ENCODE data around the gene TPTE2. TPM values are rescaled to one million over a fixed set of nuclear protein-coding genes. Genes with fewer than 3 reads are reported as not detected.

TPTE2 gene
- polyA plus RNA-seq, 1 donor from 2014 or later: 0.83 TPM

- no peaks in the 10 kb centered on the region for H3F3A ChIP-seq (ENCODE audit: insufficient read depth, low read length, poor library complexity, severe bottlenecking)
- H3K4me2 ChIP-seq (ENCODE audit: low read length): no peak overlapping the region
- no peak overlapping the region for H3K9ac ChIP-seq (ENCODE audit: low read length)
- no peaks in the 10 kb centered on the region for H3K79me2 ChIP-seq (replicated peaks; ENCODE audit: insufficient read depth, low read length)
- no peak overlapping the region for H3K27ac ChIP-seq (ENCODE audit: low read length)
- no peak overlapping the region for H2AFZ ChIP-seq (ENCODE audit: low read depth, low read length)
- H3K27me3 ChIP-seq (ENCODE audit: insufficient read depth, low read depth, low read length): peaks cover 15% of the 10 kb centered on the region
- no peaks in the 10 kb centered on the region for H3K36me3 ChIP-seq (ENCODE audit: insufficient read depth, low read length)
- no peaks in the 10 kb centered on the region for H4K20me1 ChIP-seq (ENCODE audit: insufficient read depth)
- no peak overlapping the region for H3K4me3 ChIP-seq (ENCODE audit: low read length)
- no peaks in the 10 kb centered on the region for H3K9me2 ChIP-seq (ENCODE audit: insufficient read depth, low read length)
- H3K9me3 ChIP-seq (ENCODE audit: low read length): no peaks in the 10 kb centered on the region
- TF ChIP-seq EP300 (conservative IDR thresholded peaks at IDR 0.05; ENCODE audit: poor library complexity, severe bottlenecking) (no peak), TAF1 (IDR thresholded peaks at IDR 0.05; ENCODE audit: low read depth) (no peak)
Measured at GRCh38 chr13:19605161-19605955, 44.0 kb upstream of the TPTE2 start.

GRCh38 chr13:19604306-19604705 is 43.0 kb upstream of the TPTE2 start:
- H3K4me3 ChIP-seq (ENCODE audit: low read length): no peak overlapping the region
- TF ChIP-seq EP300 (conservative IDR thresholded peaks at IDR 0.05; ENCODE audit: poor library complexity, severe bottlenecking): no peak
- TF ChIP-seq MXI1 (conservative IDR thresholded peaks at IDR 0.05; ENCODE audit: poor library complexity, severe bottlenecking): no peak
- no peak for TF ChIP-seq RAD21 (conservative IDR thresholded peaks at IDR 0.05)
- TF ChIP-seq, protein P1, sequence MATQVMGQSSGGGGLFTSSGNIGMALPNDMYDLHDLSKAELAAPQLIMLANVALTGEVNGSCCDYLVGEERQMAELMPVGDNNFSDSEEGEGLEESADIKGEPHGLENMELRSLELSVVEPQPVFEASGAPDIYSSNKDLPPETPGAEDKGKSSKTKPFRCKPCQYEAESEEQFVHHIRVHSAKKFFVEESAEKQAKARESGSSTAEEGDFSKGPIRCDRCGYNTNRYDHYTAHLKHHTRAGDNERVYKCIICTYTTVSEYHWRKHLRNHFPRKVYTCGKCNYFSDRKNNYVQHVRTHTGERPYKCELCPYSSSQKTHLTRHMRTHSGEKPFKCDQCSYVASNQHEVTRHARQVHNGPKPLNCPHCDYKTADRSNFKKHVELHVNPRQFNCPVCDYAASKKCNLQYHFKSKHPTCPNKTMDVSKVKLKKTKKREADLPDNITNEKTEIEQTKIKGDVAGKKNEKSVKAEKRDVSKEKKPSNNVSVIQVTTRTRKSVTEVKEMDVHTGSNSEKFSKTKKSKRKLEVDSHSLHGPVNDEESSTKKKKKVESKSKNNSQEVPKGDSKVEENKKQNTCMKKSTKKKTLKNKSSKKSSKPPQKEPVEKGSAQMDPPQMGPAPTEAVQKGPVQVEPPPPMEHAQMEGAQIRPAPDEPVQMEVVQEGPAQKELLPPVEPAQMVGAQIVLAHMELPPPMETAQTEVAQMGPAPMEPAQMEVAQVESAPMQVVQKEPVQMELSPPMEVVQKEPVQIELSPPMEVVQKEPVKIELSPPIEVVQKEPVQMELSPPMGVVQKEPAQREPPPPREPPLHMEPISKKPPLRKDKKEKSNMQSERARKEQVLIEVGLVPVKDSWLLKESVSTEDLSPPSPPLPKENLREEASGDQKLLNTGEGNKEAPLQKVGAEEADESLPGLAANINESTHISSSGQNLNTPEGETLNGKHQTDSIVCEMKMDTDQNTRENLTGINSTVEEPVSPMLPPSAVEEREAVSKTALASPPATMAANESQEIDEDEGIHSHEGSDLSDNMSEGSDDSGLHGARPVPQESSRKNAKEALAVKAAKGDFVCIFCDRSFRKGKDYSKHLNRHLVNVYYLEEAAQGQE (IDR thresholded peaks at IDR 0.05; ENCODE audit: borderline replicate concordance): no peak
- no peak for TF ChIP-seq POLR2AphosphoS5 (IDR thresholded peaks at IDR 0.05)
- H3K9ac ChIP-seq (ENCODE audit: low read length): no peak overlapping the region
- H3K79me2 ChIP-seq (replicated peaks; ENCODE audit: insufficient read depth, low read length): no peaks in the 10 kb centered on the region
- no peaks in the 10 kb centered on the region for H3K9me3 ChIP-seq (ENCODE audit: low read length)
- no peaks in the 10 kb centered on the region for H3K9me2 ChIP-seq (ENCODE audit: insufficient read depth, low read length)
- no peak overlapping the region for H3K27ac ChIP-seq (ENCODE audit: low read length)
- H2AFZ ChIP-seq (ENCODE audit: low read depth, low read length): no peak overlapping the region
- peaks cover 15% of the 10 kb centered on the region for H3K27me3 ChIP-seq (ENCODE audit: insufficient read depth, low read depth, low read length)
- no peak overlapping the region for H3K4me2 ChIP-seq (ENCODE audit: low read length)
- H3K36me3 ChIP-seq (ENCODE audit: insufficient read depth, low read length): no peaks in the 10 kb centered on the region
- H4K20me1 ChIP-seq (ENCODE audit: insufficient read depth): no peaks in the 10 kb centered on the region
- no peaks in the 10 kb centered on the region for H3F3A ChIP-seq (ENCODE audit: insufficient read depth, low read length, poor library complexity, severe bottlenecking)

DNA sequence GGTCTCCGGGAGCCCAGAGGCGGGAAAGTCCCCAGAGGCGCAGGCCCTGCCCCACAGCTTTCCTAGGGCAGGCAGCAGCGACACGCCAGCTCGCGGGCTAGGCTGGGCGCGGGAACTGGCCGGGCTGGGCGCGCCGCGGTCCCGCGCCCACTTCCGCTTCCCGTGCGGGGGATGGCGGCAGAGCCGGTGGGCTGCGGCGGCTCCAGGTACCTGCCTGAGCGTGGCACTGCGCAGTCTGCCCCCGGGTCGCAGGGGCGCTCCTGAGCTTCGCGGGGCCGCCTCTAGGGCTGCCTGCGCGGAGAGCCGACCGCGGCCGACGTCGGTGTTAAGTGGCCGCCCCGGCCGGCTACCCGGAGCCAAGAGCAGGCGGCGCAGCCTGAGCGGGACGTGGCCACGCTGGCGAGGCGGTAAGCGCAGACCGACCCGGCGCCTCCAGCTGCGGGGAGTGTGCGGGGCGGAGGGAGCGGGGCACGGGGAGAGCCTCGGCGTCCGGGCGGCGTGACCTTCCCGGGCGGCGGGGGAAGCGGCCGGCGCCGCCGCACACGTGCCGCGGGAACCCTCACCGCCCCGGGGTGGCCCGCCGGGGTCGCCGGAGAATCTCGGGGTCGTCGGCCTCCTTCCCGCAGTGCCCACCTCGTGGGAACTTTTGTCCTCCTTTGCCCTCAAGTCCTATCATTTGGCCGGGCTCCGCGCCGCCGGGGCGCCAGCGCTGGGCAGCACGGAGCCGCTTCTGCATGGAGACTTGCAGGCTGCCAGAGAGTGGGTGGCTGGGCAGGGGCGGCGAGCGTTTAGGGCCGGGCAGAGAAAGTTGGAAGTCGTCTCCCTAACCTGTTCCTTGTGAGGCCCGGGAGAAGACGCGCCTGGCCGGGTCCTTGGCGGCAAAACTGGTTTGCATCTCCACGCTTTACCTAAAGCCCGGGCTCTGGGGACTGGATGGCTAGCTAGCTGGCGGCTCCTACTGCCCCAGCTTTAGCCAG is 40.7 kb upstream of the TPTE2 start:
- H3F3A ChIP-seq (ENCODE audit: insufficient read depth, low read length, poor library complexity, severe bottlenecking): no peaks in the 10 kb centered on the region
- no peaks in the 10 kb centered on the region for H3K36me3 ChIP-seq (ENCODE audit: insufficient read depth, low read length)
- peak; percentile 63 for TF ChIP-seq MXI1 (conservative IDR thresholded peaks at IDR 0.05; ENCODE audit: poor library complexity, severe bottlenecking)
- no peak for TF ChIP-seq EP300 (conservative IDR thresholded peaks at IDR 0.05; ENCODE audit: poor library complexity, severe bottlenecking)
- TF ChIP-seq, protein P1 (IDR thresholded peaks at IDR 0.05; ENCODE audit: borderline replicate concordance): no peak
- TF ChIP-seq TAF1 (IDR thresholded peaks at IDR 0.05; ENCODE audit: low read depth): no peak
- TF ChIP-seq EZH2 (IDR thresholded peaks at IDR 0.05; ENCODE audit: borderline replicate concordance, insufficient read depth, low read length, poor library complexity, severe bottlenecking): no peak
- peak; percentile 53 for TF ChIP-seq RAD21 (conservative IDR thresholded peaks at IDR 0.05)
- no peak for TF ChIP-seq SMC3 (conservative IDR thresholded peaks at IDR 0.05; ENCODE audit: poor library complexity)
- TF ChIP-seq, protein P2, sequence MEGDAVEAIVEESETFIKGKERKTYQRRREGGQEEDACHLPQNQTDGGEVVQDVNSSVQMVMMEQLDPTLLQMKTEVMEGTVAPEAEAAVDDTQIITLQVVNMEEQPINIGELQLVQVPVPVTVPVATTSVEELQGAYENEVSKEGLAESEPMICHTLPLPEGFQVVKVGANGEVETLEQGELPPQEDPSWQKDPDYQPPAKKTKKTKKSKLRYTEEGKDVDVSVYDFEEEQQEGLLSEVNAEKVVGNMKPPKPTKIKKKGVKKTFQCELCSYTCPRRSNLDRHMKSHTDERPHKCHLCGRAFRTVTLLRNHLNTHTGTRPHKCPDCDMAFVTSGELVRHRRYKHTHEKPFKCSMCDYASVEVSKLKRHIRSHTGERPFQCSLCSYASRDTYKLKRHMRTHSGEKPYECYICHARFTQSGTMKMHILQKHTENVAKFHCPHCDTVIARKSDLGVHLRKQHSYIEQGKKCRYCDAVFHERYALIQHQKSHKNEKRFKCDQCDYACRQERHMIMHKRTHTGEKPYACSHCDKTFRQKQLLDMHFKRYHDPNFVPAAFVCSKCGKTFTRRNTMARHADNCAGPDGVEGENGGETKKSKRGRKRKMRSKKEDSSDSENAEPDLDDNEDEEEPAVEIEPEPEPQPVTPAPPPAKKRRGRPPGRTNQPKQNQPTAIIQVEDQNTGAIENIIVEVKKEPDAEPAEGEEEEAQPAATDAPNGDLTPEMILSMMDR (IDR thresholded peaks at IDR 0.05; ENCODE audit: poor library complexity, severe bottlenecking): peak; percentile 72
- no peak for TF ChIP-seq POLR2AphosphoS5 (IDR thresholded peaks at IDR 0.05)
- no peaks in the 10 kb centered on the region for H3K9me2 ChIP-seq (ENCODE audit: insufficient read depth, low read length)
- no peaks in the 10 kb centered on the region for H4K20me1 ChIP-seq (ENCODE audit: insufficient read depth)
- H3K9me3 ChIP-seq (ENCODE audit: low read length): no peaks in the 10 kb centered on the region
- H3K9ac ChIP-seq (ENCODE audit: low read length): peak overlapping the region; percentile 49
- peak overlapping the region; percentile 19 for H3K4me2 ChIP-seq (ENCODE audit: low read length)
- no peak overlapping the region for H3K27ac ChIP-seq (ENCODE audit: low read length)
- H2AFZ ChIP-seq (ENCODE audit: low read depth, low read length): peak overlapping the region; percentile 40
- no peaks in the 10 kb centered on the region for H3K79me2 ChIP-seq (replicated peaks; ENCODE audit: insufficient read depth, low read length)
- peaks cover 15% of the 10 kb centered on the region for H3K27me3 ChIP-seq (ENCODE audit: insufficient read depth, low read depth, low read length)
- H3K4me3 ChIP-seq (ENCODE audit: low read length): peak overlapping the region; percentile 66
